NCI-H2227 treated with DMSO at 0.1 percent for 48 hours (cell line): ENCODE data around the gene TAF11L6.
"Not testable (repeated sequence)": the region's sequence is repeated elsewhere in the genome, so short reads cannot be mapped to it uniquely, and the experiment has no call there.

ENCODE experiments used
- DNase-seq: peaks from one replicate; lab custom pipeline; 2025; lab: John Stamatoyannopoulos, UW

The TAF11L6 gene

DNA sequence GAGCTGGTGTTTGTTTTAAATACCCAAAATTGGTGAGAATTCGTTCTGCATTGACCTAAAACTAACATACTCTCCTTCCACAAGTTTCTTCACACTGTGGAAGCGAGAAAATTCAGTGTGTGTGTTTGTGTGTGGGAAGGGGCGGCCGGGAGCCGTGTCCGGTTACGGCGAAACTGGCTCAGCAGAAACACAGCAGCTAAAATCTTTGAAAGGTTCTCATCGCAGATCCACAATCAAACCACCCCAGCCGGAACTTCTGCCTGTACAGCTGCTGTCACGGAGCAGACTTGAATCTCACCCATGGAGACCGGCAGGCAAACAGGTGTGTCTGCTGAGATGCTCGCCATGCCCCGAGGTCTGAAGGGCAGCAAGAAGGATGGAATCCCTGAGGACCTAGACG is at the start of gene TAF11L6:
TAF11L6 (plus strand) TSS at position 301 of the 400 bp plus-strand sequence.
- DNase-seq, result not testable (repeated sequence)

DNA sequence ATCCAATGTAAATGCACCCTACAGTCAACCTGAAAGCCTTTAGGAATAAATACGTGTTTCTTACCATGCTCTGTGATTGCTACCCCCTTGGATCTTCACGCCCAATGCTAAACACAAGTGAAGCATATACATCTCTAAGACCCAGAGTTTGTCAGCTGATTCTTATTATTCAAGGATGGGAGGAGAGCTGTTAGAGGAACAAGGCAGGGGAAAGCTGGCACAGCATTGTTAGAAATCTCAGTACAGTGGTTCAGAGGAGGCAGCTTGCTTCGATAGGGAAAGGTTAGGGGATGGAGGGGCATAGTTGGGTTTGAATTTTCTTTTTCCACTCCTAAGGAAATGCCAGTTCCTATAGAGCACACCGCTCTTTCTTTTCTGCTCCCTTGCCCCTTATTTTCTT is 47.1 kb upstream of the TAF11L6 start:
- DNase-seq, result no peak

DNA sequence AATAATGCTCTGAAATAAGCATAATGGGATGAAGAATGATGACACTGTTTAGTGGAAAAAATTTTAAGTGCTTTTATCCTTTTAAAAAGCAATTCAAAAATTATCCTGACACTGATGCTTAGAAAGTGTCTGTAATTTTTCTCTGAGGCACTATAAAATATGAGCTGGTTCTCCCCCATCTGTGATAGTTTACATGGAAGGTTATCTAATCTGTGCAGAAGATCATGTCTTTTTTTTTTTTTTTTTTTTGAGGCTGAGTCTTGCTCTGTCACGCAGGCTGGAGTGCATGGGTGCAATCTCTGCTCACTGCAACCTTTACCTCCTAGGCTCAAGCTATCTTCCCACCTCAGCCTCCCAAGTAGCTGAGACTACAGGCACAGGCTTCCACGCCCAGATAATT is 45.7 kb upstream of the TAF11L6 start:
- no peak for DNase-seq

DNA sequence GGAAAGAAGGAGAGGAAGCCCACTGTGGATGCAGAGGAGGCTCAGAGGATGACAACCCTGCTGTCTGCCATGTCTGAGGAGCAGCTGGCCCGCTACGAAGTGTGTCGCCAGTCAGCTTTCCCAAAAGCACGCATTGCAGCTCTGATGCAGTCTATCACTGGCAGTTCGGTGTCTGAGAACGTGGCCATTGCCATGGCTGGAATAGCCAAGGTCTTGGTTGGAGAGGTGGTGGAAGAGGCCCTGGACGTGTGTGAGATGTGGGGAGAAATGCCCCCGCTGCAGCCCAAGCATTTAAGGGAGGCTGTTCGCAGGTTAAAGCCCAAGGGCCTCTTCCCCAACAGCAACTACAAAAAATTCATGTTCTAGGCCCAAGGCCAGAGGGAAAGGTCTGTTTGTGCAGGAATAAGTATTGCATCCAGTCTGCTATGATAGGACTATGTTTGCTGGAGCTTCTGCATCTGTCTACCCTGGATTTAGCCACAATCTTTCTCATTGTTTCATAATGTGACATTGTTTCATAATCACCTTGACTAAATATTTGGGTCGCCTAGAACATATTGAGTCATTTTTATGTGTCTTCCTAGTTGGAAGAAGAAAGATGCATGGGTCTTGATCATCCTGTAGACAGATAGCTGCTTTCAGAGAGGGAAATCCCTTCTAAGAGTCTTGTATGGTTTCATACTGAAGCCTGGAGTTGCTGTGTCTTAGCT is 41.9 kb upstream of the TAF11L6 start:
- not testable (repeated sequence) for DNase-seq

DNA sequence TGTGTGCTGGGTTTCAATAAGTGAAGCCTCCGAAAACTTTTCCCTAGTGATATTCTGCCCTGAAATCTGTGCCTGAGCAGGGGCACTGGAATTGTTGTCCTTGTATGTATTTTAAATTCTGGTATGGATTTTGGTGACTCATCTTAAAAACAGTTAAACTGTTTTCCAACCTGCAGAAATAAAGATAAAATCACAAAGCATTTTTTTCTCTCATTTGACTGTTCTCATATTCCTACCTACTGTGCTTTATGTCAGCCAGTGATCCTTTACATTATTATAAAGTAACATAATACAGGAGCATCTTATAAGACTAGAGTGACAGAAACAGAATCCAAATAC is 41.3 kb upstream of the TAF11L6 start:
- DNase-seq, result no peak

DNA sequence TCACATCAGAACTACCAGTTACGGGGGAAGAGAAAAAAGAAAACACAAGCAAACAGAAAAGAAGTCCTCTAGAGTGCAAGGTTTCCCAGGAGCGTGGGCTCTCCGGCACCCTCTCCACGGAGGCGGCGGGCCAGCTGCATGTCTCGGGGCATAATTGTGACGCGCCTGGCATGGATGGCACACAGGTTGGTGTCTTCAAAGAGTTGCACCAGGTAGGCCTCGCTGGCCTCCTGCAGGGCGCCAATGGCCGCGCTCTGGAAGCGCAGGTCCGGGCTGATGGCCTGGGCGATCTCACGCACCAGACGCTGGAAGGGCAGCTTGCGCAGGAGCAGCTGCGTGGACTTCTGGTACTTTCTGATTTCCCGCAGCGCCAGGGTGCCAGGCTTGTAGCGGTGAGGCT is 37.2 kb upstream of the TAF11L6 start:
- not testable (repeated sequence) for DNase-seq

DNA sequence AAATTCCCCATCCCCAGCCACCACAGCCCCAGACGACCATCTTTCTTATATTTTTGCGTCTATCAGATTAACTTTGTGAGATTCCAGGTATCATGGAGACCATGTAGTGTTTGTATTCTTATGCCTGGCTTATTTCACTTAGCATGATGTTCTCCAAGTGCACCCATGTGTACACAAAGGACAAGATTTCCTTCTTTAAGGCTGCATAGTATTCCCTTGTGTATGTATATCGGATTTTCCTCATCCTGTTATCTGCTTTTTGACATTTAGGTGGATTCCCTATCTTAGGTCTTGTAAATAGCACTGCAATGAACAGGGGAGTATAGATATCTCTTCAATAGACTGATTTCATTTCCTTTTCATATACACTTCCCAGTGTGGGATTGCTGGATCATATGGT is 35.7 kb upstream of the TAF11L6 start:
- DNase-seq, result no peak

DNA sequence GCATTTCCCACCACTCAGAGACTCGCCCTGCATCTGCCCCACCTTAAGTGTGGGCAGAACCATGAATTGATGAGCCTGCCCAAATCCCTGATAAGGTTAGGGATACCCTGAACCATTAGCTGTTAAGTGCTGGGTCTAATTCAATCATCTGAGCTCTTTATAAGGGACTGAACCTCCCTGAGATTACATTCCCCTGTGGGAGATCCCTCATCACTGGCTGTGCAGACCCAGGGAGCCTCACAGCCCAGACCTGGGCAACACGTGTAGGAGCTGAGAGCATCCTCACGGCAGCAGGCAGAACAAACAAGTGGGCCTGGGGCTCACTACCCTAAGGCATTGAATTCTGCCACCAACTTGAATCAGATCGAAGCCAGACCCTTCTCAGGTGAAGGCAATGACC is 31.0 kb upstream of the TAF11L6 start:
- DNase-seq, result no peak

DNA sequence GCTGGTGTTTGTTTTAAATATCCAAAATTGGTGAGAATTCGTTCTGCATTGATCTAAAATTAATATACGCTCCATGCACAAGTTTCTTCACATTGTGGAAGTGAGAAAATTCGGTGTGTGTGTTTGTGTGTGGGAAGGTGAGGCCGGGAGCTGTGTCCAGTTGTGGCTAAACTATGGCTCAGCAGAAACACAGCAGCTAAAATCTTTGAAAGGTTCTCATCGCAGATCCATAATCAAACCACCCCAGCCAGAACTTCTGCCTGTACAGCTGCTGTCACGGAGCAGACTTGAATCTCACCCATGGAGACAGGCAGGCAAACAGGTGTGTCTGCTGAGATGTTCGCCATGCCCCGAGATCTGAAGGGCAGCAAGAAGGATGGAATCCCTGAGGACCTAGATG is 30.5 kb upstream of the TAF11L6 start, which contains the start of gene TAF11L2:
TAF11L2 (plus strand) TSS at position 301 of the 400 bp plus-strand sequence.
- DNase-seq, result not testable (repeated sequence)

DNA sequence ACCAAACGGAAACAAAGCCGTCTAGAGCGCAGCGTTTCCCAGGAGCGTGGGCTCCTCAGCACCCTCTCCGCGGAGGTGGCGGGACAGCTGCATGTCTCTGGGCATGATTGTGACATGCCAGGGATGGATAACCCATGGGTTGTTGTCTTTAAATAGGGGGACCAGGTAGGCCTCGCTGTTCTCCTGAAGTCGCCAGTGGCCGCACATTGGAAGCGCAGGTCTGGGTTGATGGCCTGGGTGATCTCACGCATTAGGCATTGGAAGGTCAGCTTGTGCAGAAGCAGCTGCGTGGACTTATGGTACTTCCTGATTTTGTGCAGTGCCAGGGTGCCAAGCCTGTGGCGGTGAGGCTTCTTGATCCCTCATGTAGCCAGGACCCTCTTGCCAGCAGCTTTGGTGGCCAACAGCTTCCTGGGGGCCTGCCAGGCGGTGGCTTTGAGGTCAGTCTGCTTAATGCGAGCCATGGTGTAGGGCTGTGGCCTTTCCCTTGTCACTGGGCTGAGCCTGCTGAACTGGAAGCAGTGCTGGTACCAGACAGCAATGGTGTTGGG is 16.6 kb upstream of the TAF11L6 start:
- no peak for DNase-seq

DNA sequence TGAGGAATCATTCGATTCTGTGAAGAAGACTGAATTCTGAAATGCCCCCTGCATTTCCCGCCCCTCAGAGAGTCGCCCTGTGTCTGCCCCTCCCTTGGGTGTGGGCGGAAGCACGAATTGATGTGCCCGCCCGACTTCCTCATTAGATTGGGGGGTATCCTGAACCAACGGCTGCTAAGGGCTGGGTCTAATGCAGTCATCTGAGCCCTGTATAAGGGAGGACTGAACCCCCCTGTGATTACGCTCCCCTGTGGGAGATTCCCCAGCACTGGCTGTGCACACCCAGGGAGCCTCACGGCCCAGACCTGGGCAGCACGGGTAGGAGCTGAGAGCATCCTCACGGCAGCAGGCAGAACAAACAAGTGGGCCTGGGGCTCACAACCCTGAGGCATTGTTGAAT is 10.9 kb upstream of the TAF11L6 start:
- not testable (repeated sequence) for DNase-seq

DNA sequence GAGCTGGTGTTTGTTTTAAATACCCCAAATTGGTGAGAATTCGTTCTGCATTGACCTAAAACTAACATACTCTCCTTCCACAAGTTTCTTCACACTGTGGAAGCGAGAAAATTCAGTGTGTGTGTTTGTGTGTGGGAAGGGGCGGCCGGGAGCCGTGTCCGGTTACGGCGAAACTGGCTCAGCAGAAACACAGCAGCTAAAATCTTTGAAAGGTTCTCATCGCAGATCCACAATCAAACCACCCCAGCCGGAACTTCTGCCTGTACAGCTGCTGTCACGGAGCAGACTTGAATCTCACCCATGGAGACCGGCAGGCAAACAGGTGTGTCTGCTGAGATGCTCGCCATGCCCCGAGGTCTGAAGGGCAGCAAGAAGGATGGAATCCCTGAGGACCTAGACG is 10.4 kb upstream of the TAF11L6 start, which contains the start of gene TAF11L3:
TAF11L3 (plus strand) TSS at position 301 of the 400 bp plus-strand sequence.
- DNase-seq, result not testable (repeated sequence)

DNA sequence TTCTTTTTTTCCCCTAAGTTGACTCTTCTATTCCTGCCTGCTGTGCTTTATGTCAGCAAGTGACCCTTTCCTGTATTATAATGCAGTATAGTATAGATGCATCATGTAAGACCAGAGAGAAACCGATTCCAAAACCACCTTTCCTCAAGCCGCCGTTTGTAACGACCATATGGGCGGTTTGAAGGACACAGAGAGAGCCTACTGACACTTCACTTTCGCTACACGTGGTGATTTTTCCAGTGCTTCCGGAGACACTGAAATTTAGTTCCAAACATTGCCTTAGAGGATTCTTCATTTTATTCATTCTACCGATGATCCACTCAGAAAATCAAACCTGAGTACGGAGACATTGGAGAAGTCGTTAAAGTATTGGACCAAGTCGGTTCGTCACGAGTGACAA is 9.0 kb upstream of the TAF11L6 start:
- not testable (repeated sequence) for DNase-seq

DNA sequence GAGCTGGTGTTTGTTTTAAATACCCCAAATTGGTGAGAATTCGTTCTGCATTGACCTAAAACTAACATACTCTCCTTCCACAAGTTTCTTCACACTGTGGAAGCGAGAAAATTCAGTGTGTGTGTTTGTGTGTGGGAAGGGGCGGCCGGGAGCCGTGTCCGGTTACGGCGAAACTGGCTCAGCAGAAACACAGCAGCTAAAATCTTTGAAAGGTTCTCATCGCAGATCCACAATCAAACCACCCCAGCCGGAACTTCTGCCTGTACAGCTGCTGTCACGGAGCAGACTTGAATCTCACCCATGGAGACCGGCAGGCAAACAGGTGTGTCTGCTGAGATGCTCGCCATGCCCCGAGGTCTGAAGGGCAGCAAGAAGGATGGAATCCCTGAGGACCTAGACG is 7.0 kb upstream of the TAF11L6 start, which contains the start of gene TAF11L4:
TAF11L4 (plus strand) TSS at position 301 of the 400 bp plus-strand sequence.
- not testable (repeated sequence) for DNase-seq

DNA sequence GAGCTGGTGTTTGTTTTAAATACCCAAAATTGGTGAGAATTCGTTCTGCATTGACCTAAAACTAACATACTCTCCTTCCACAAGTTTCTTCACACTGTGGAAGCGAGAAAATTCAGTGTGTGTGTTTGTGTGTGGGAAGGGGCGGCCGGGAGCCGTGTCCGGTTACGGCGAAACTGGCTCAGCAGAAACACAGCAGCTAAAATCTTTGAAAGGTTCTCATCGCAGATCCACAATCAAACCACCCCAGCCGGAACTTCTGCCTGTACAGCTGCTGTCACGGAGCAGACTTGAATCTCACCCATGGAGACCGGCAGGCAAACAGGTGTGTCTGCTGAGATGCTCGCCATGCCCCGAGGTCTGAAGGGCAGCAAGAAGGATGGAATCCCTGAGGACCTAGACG is 3.5 kb upstream of the TAF11L6 start, which contains the start of gene TAF11L5:
TAF11L5 (plus strand) TSS at position 301 of the 400 bp plus-strand sequence.
- not testable (repeated sequence) for DNase-seq

DNA sequence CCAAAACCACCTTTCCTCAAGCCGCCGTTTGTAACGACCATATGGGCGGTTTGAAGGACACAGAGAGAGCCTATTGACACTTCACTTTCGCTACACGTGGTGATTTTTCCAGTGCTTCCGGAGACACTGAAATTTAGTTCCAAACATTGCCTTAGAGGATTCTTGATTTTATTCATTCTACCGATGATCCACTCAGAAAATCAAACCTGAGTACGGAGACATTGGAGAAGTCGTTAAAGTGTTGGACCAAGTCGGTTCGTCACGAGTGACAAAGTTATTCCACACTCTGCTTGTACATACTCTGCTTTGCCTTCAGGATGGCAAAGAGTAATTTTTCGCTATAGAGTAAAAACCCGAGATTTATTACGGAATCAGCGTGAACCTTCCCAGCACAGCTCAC is 2.0 kb upstream of the TAF11L6 start:
- not testable (repeated sequence) for DNase-seq
